Measurements from ENCODE around the gene RHBDL1. TPM values are rescaled to one million over a fixed set of nuclear protein-coding genes. Genes with fewer than 3 reads are reported as not detected.

Gene RHBDL1
- total RNA-seq, 1 donor from 2014 or later: 1.6 TPM

- ATAC-seq: no peak
- DNase-seq (ENCODE audit: low spot score): no peak
- intact Hi-C loops (cut with DNase I): no loop called here
These were observed 39.8 kb upstream of the RHBDL1 start for GRCh38 chr16:635573-636205.

GRCh38 chr16:636206-637080 lies 39.0 kb upstream of the RHBDL1 start, which contains the start of gene METTL26:
METTL26 (minus strand) TSS chr16:636305; CDS start chr16:636290, 15 bp downstream.
- intact Hi-C loops (cut with DNase I): no loop called here
- DNase-seq (ENCODE audit: low spot score) (peak; percentile 97), ATAC-seq (peak; percentile 93)

GRCh38 chr16:637081-638018 lies 38.1 kb upstream of the RHBDL1 start:
- intact Hi-C loops (cut with DNase I): no loop called here
- peak; percentile 96 for DNase-seq (ENCODE audit: low spot score)

GRCh38 chr16:638034-638543 lies 37.4 kb upstream of the RHBDL1 start:
- DNase-seq (ENCODE audit: low spot score) (no peak), ATAC-seq (no peak)
- intact Hi-C loops (cut with DNase I): no loop called here

More at GRCh38 chr16:637081-638018, 38.1 kb upstream of the RHBDL1 start:
- ATAC-seq: peak; percentile 87

GRCh38 chr16:638836-639235 lies 36.6 kb upstream of the RHBDL1 start:
- ATAC-seq (no peak), DNase-seq (ENCODE audit: low spot score) (no peak)
- intact Hi-C loops (cut with DNase I): no loop called here

GRCh38 chr16:640614-641013 lies 34.9 kb upstream of the RHBDL1 start:
- DNase-seq (ENCODE audit: low spot score) (no peak), ATAC-seq (no peak)
- intact Hi-C loops (cut with DNase I): no loop called here

- ATAC-seq (peak; percentile 53), DNase-seq (ENCODE audit: low spot score) (peak; percentile 92)
- intact Hi-C loops (cut with DNase I): no loop called here
These were observed 33.9 kb upstream of the RHBDL1 start, which contains the start of gene MCRIP2 for GRCh38 chr16:641326-642188. MCRIP2 (plus strand) TSS chr16:641828; CDS start chr16:641992, 164 bp downstream.

- DNase-seq (ENCODE audit: low spot score) (no peak), ATAC-seq (peak; percentile 11)
- intact Hi-C loops (cut with DNase I): no loop called here
These were observed 33.1 kb upstream of the RHBDL1 start for GRCh38 chr16:642189-643049.

- ATAC-seq: no peak
- intact Hi-C loops (cut with DNase I): no loop called here
- no peak for DNase-seq (ENCODE audit: low spot score)
These were observed 32.5 kb upstream of the RHBDL1 start for GRCh38 chr16:643050-643368.

- ATAC-seq (no peak), DNase-seq (ENCODE audit: low spot score) (no peak)
- intact Hi-C loops (cut with DNase I): no loop called here
These were observed 30.9 kb upstream of the RHBDL1 start for GRCh38 chr16:644556-644955.

- intact Hi-C loops (cut with DNase I): no loop called here
- DNase-seq (ENCODE audit: low spot score) (no peak), ATAC-seq (no peak)
These were observed 29.4 kb upstream of the RHBDL1 start for GRCh38 chr16:645852-646678.

- no peak for ATAC-seq
- no peak for DNase-seq (ENCODE audit: low spot score)
- intact Hi-C loops (cut with DNase I): no loop called here
These were observed 28.7 kb upstream of the RHBDL1 start for GRCh38 chr16:646679-647172.

- DNase-seq (ENCODE audit: low spot score) (no peak), ATAC-seq (peak; percentile 3)
- intact Hi-C loops (cut with DNase I): no loop called here
These were observed 28.1 kb upstream of the RHBDL1 start for GRCh38 chr16:647173-647902.

GRCh38 chr16:648071-648780 lies 27.2 kb upstream of the RHBDL1 start:
- DNase-seq (ENCODE audit: low spot score) (no peak), ATAC-seq (no peak)
- intact Hi-C loops (cut with DNase I): no loop called here

Data from sciatic nerve (tissue), 2 donors.